Caco-2 (cell line): ENCODE data around the gene SMOC2. TPM values are rescaled to one million over a fixed set of nuclear protein-coding genes. Genes with fewer than 3 reads are reported as not detected.

Experiments used
- BruUV-seq: library from RNA; stranded (reverse); fragments of 400-500 nt; replicated peaks from 2 replicates; lab custom pipeline; 2021; lab: Mats Ljungman, UMichigan
- CTCF ChIA-PET: fragments of 300-600 bp; sonication (Branson Sonifier 250); formaldehyde crosslinking; loops from one replicate; lab custom pipeline; 2022; ENCODE audit warnings: antibody characterized with exemption; lab: Charles Lee
- POLR2A ChIA-PET: fragments of 300-600 bp; sonication (Branson Sonifier 250); formaldehyde crosslinking; loops from one replicate; lab custom pipeline; 2022; ENCODE audit warnings: antibody characterized with exemption; lab: Charles Lee
- DNase-seq, 2 experiments: peaks; one replicate each; pipeline versions ENCODE4 v3.0.0 to v3.0.0-alpha.2; 2020 to 2022
- H3K27me3 ChIP-seq: replicated peaks from 2 replicates; pipeline ENCODE4 v1.6.0; 2011; ENCODE audit warnings: low read length; ENCODE audit not compliant: control insufficient read depth, insufficient read depth
- H3K36me3 ChIP-seq: 2 replicates; pipeline ENCODE4 v1.5.1; 2011; ENCODE audit warnings: low read length; ENCODE audit not compliant: control insufficient read depth, insufficient read depth
- H3K4me1 ChIP-seq: fragments of 250-450 bp; sonication (Bioruptor Pico); 2 replicates; pipeline ENCODE4 v1.5.1; 2020; ENCODE audit warnings: mild to moderate bottlenecking
- H3K4me3 ChIP-seq: 2 replicates; pipeline ENCODE4 v1.5.1; 2011; ENCODE audit warnings: low read depth, mild to moderate bottlenecking, control low read depth, low read length
- H3K9me3 ChIP-seq: fragments of 250-450 bp; sonication (Bioruptor Pico); 2 replicates; pipeline ENCODE4 v1.5.1; 2020; ENCODE audit warnings: mild to moderate bottlenecking, moderate library complexity
- H3K27ac Mint-ChIP-seq: one replicate; pipeline ENCODE4 v1.8.0; 2022; ENCODE audit warnings: mixed read lengths; ENCODE audit not compliant: unreplicated experiment
- H3K27me3 Mint-ChIP-seq: one replicate; pipeline ENCODE4 v1.8.0; 2022; ENCODE audit warnings: mixed read lengths; ENCODE audit not compliant: insufficient read depth, unreplicated experiment
- H3K36me3 Mint-ChIP-seq: one replicate; pipeline ENCODE4 v1.8.0; 2022; ENCODE audit warnings: mild to moderate bottlenecking, mixed read lengths; ENCODE audit not compliant: insufficient read depth, unreplicated experiment
- H3K4me1 Mint-ChIP-seq: one replicate; pipeline ENCODE4 v1.8.0; 2022; ENCODE audit warnings: low read depth, mixed read lengths; ENCODE audit not compliant: unreplicated experiment
- H3K4me3 Mint-ChIP-seq: one replicate; pipeline ENCODE4 v1.8.0; 2022; ENCODE audit warnings: mild to moderate bottlenecking, moderate library complexity, mixed read lengths; ENCODE audit not compliant: unreplicated experiment
- H3K9me3 Mint-ChIP-seq: one replicate; pipeline ENCODE4 v1.8.0; 2022; ENCODE audit warnings: mixed read lengths; ENCODE audit not compliant: unreplicated experiment
- intact Hi-C: fragments of 100-400 bp; cut with micrococcal nuclease; formaldehyde crosslinking; loops from one replicate; pipeline ENCODE4 v1.10.0; 2022; ENCODE audit not compliant: unreplicated experiment
- total RNA-seq: library from RNA; stranded (reverse); gene quantifications from 2 replicates; pipeline ENCODE4 v1.2.3, GENCODE V29; 2022
- TF ChIP-seq, protein P1 (sequence below), 2 experiments: fragments of 200-600 bp in 1 of 2; IDR thresholded peaks; 1 replicate in 1 of 2; 2 replicates in 1 of 2; pipeline versions ENCODE4 v1.5.1 to v1.8.0; 2011 to 2022; ENCODE audit warnings: antibody characterized with exemption in 1 of 2, control low read depth in 1 of 2, inconsistent platforms in 1 of 2, low read depth in 1 of 2, low read length in 1 of 2, mild to moderate bottlenecking in 1 of 2, moderate library complexity in 1 of 2; ENCODE audit not compliant: insufficient read depth in 1 of 2, severe bottlenecking in 1 of 2, unreplicated experiment in 1 of 2

SMOC2 gene
- total RNA-seq, 1 experiment from 2014 or later = 2.8 TPM

GRCh38 chr6:168496997-168497331 lies 56.0 kb downstream of the SMOC2 start:
- intact Hi-C loops = no loop called here
- peaks cover 38% of the 10 kb centered on the region for H3K4me1 ChIP-seq
- POLR2A ChIA-PET = no interaction called here
- no TSS peak for BruUV-seq
- H3K27me3 ChIP-seq = no peaks in the 10 kb centered on the region
- no peaks in the 10 kb centered on the region for H3K9me3 ChIP-seq
- no peaks in the 10 kb centered on the region for H3K9me3 Mint-ChIP-seq
- peaks cover 2% of the 10 kb centered on the region; the same call in 1 of the 2 replicates for H3K36me3 ChIP-seq
- H3K4me3 ChIP-seq = no peak overlapping the region
- no peaks in the 10 kb centered on the region for H3K36me3 Mint-ChIP-seq
- TF ChIP-seq, protein P1, sequence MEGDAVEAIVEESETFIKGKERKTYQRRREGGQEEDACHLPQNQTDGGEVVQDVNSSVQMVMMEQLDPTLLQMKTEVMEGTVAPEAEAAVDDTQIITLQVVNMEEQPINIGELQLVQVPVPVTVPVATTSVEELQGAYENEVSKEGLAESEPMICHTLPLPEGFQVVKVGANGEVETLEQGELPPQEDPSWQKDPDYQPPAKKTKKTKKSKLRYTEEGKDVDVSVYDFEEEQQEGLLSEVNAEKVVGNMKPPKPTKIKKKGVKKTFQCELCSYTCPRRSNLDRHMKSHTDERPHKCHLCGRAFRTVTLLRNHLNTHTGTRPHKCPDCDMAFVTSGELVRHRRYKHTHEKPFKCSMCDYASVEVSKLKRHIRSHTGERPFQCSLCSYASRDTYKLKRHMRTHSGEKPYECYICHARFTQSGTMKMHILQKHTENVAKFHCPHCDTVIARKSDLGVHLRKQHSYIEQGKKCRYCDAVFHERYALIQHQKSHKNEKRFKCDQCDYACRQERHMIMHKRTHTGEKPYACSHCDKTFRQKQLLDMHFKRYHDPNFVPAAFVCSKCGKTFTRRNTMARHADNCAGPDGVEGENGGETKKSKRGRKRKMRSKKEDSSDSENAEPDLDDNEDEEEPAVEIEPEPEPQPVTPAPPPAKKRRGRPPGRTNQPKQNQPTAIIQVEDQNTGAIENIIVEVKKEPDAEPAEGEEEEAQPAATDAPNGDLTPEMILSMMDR (IDR thresholded peaks at IDR 0.05; ENCODE audit: insufficient read depth in 1 of 2, low read depth in 1 of 2, low read length in 1 of 2, severe bottlenecking in 1 of 2, unreplicated experiment in 1 of 2) = no peak
- H3K27ac Mint-ChIP-seq = no peak overlapping the region
- H3K4me3 Mint-ChIP-seq = no peak overlapping the region
- no peak for DNase-seq
- no peaks in the 10 kb centered on the region for H3K27me3 Mint-ChIP-seq
- CTCF ChIA-PET = interaction anchor here (0.7 kb wide), 1 partner anchor 76 kb away, joined by 3 read pairs; no protein-coding TSS in a partner anchor
- H3K4me1 Mint-ChIP-seq = peaks cover 31% of the 10 kb centered on the region

- POLR2A ChIA-PET = no interaction called here
- H3K9me3 Mint-ChIP-seq = no peaks in the 10 kb centered on the region
- CTCF ChIA-PET = interaction anchor here (0.7 kb wide), 1 partner anchor 77 kb away, joined by 3 read pairs; no protein-coding TSS in a partner anchor
- peaks cover 38% of the 10 kb centered on the region for H3K4me1 ChIP-seq
- no peaks in the 10 kb centered on the region for H3K9me3 ChIP-seq
- peaks cover 35% of the 10 kb centered on the region for H3K4me1 Mint-ChIP-seq
- no peak overlapping the region for H3K27ac Mint-ChIP-seq
- no peak overlapping the region for H3K4me3 Mint-ChIP-seq
- H3K4me3 ChIP-seq = no peak overlapping the region
- no peak for DNase-seq
- peaks cover 2% of the 10 kb centered on the region; the same call in 1 of the 2 replicates for H3K36me3 ChIP-seq
- no peaks in the 10 kb centered on the region for H3K27me3 ChIP-seq
- H3K27me3 Mint-ChIP-seq = no peaks in the 10 kb centered on the region
- TF ChIP-seq, protein P1 (IDR thresholded peaks at IDR 0.05; ENCODE audit: insufficient read depth in 1 of 2, low read depth in 1 of 2, low read length in 1 of 2, severe bottlenecking in 1 of 2, unreplicated experiment in 1 of 2) = no peak
- H3K36me3 Mint-ChIP-seq = no peaks in the 10 kb centered on the region
- BruUV-seq = no TSS peak
- intact Hi-C loops = no loop called here
Measured at GRCh38 chr6:168497381-168497780, 56.4 kb downstream of the SMOC2 start.

DNA sequence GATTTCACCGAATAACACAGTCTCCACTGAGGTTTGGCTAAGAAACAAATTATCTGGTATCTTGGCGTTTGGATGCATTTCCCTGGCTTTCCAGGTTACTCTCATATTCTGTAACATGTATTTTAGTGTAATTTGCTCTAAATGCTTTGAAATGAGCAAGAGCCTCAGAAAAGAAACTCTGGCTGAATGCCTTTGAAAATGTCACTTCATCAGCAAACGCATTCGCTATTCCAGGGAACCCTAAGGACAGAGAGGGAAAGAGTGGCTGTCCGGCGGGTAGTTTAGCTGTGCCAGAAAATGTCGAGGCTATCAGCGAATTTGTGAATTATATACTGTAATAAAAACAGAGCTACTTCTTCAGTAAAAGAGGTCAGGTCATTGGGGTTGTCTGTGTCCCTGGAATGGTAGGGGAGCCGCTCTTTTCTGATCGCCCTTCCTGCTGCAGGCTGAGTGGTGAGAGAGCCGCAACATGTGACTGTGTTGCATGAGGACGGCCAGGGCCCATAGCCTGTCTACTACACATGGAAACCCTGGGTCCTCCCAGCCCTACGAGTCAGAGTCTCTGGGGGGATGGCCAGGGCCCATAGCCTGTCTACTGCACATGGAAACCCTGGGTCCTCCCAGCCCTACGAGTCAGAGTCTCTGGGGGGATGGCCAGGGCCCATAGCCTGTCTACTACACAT lies 57.3 kb downstream of the SMOC2 start:
- CTCF ChIA-PET = no interaction called here
- H3K9me3 Mint-ChIP-seq = no peaks in the 10 kb centered on the region
- H3K27ac Mint-ChIP-seq = no peak overlapping the region
- no peaks in the 10 kb centered on the region for H3K9me3 ChIP-seq
- peaks cover 2% of the 10 kb centered on the region; the same call in 1 of the 2 replicates for H3K36me3 ChIP-seq
- H3K4me1 ChIP-seq = peaks cover 38% of the 10 kb centered on the region
- no peak overlapping the region for H3K4me3 ChIP-seq
- intact Hi-C loops = no loop called here
- POLR2A ChIA-PET = no interaction called here
- H3K4me3 Mint-ChIP-seq = no peak overlapping the region
- no peaks in the 10 kb centered on the region for H3K27me3 Mint-ChIP-seq
- H3K4me1 Mint-ChIP-seq = peaks cover 35% of the 10 kb centered on the region
- TF ChIP-seq, protein P1 (IDR thresholded peaks at IDR 0.05; ENCODE audit: insufficient read depth in 1 of 2, low read depth in 1 of 2, low read length in 1 of 2, severe bottlenecking in 1 of 2, unreplicated experiment in 1 of 2) = no peak
- BruUV-seq = no TSS peak
- H3K27me3 ChIP-seq = no peaks in the 10 kb centered on the region
- H3K36me3 Mint-ChIP-seq = no peaks in the 10 kb centered on the region
- DNase-seq = no peak
